HG03439 (cell line): Measurements from ENCODE around the gene TNRC18.
"Not testable (repeated sequence)": the region's sequence is repeated elsewhere in the genome, so short reads cannot be mapped to it uniquely, and the experiment has no call there.

Experiments
- ATAC-seq: cut with Tn5 transposase; IDR thresholded peaks from one replicate; pipeline ENCODE4 v1.9.1; 2021; ENCODE audit warnings: mild to moderate bottlenecking, moderate library complexity; ENCODE audit not compliant: unreplicated experiment

TNRC18 gene

GRCh38 chr7:5320802-5321396, 102.7 kb downstream of the TNRC18 start:
- no peak for ATAC-seq

- ATAC-seq = no peak
These were observed 103.2 kb downstream of the TNRC18 start for GRCh38 chr7:5320391-5320790.

- not testable (repeated sequence) for ATAC-seq
These were observed 105.0 kb downstream of the TNRC18 start for GRCh38 chr7:5318613-5319012.

- ATAC-seq = no peak
These were observed 107.9 kb downstream of the TNRC18 start for GRCh38 chr7:5315761-5316160.

- no peak for ATAC-seq
These were observed 108.8 kb downstream of the TNRC18 start for GRCh38 chr7:5314864-5315263.

- not testable (repeated sequence) for ATAC-seq
These were observed 110.4 kb downstream of the TNRC18 start for GRCh38 chr7:5313076-5313885.

- ATAC-seq = not testable (repeated sequence)
These were observed 111.2 kb downstream of the TNRC18 start for GRCh38 chr7:5312276-5313070.

GRCh38 chr7:5310822-5311405, 112.7 kb downstream of the TNRC18 start:
- no peak for ATAC-seq

GRCh38 chr7:5309146-5309545, 114.5 kb downstream of the TNRC18 start:
- no peak for ATAC-seq

- not testable (repeated sequence) for ATAC-seq
These were observed 116.2 kb downstream of the TNRC18 start for GRCh38 chr7:5307221-5308142.

GRCh38 chr7:5305050-5305449, 118.6 kb downstream of the TNRC18 start:
- not testable (repeated sequence) for ATAC-seq

- no peak for ATAC-seq
These were observed 119.8 kb downstream of the TNRC18 start for GRCh38 chr7:5303591-5304505.

GRCh38 chr7:5303061-5303460, 120.6 kb downstream of the TNRC18 start:
- ATAC-seq = no peak

- ATAC-seq = no peak
These were observed 121.1 kb downstream of the TNRC18 start for GRCh38 chr7:5302577-5302976.

- ATAC-seq = no peak
These were observed 123.3 kb downstream of the TNRC18 start for GRCh38 chr7:5300366-5300765.

GRCh38 chr7:5296611-5297226, 126.9 kb downstream of the TNRC18 start:
- ATAC-seq = no peak

GRCh38 chr7:5296015-5296610, 127.5 kb downstream of the TNRC18 start:
- no peak for ATAC-seq
